ENCODE results near the gene RNU1-3.
"Not testable (repeated sequence)": the region's sequence is repeated elsewhere in the genome, so short reads cannot be mapped to it uniquely, and the experiment has no call there.

Gene RNU1-3

GRCh38 chr1:16635959-16636358 lies 30.8 kb downstream of the RNU1-3 start:
- not testable (repeated sequence) for DNase-seq

DNA sequence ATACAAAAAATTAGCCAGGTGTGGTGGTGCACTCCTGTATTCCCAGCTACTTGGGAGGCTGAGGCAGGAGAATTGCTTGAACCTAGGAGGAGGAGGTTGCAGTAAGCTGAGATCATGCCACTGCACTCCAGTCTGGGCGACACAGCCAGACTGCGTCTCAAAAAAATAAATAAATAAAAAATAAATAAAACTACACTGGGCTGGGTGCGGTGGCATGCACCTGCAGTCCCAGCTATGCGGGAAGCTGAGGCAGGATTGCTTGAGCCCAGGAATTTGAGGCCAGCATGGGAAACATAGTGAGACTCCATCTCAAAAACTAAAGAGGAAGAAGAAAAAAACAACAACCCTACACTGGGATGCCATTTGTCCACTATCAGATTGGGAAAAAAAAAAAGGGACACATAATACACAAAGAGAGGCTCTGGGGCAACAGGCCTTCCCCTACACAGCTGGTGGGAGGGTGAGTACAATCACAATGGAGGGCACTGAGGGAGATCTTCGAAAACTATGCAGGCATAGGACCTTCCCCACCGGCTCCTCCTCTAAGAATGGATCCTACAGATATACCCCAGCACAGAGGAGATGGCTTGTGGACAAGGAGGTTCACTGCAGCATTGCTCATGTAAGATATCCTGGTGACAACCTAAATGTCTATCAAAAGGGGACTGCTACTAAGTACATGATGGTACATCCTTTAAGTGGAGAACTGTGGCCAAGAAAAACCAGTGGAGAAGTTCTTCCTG lies 33.0 kb downstream of the RNU1-3 start:
- DNase-seq, result not testable (repeated sequence)

DNA sequence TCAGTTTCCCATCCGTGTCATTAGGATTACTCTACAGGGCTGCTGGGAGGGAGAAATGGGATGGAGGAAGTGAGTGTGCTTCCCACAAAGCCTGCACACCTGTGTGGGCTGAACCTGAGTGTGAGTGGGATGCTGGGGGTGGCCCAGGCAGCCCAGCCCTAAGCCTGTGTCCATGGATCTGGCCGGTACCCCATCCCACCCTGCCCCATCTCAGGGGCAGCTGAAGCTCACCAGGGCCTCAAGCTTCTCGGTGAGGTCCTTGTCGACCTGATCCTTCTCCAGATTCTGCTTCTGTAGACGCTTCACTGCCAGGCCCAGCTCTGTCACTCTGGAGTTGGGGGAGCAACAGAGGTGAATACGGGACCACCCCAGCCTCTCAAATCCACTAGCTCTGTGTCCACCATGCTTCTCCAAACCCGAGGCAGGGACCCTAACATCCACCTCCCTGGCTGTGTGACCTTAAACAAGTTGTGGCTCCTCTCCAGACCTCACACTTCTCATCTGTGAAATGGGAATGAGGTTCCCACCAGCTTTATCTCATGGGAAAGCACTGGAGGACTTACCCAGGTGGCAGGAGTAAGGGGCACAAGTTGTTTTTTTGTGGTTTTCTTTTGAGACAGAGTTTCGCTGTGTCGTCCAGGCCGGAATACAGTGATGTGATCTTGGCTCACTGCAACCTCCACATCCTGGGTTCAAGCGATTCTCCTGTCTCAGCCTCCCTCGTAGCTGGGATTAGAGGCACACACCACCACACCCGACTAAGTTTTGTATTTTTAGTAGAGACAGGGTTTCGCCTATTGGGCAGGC lies 34.5 kb downstream of the RNU1-3 start:
- DNase-seq, result not testable (repeated sequence)

- DNase-seq, result no peak
These were observed 35.3 kb downstream of the RNU1-3 start for GRCh38 chr1:16631248-16632043.

DNA sequence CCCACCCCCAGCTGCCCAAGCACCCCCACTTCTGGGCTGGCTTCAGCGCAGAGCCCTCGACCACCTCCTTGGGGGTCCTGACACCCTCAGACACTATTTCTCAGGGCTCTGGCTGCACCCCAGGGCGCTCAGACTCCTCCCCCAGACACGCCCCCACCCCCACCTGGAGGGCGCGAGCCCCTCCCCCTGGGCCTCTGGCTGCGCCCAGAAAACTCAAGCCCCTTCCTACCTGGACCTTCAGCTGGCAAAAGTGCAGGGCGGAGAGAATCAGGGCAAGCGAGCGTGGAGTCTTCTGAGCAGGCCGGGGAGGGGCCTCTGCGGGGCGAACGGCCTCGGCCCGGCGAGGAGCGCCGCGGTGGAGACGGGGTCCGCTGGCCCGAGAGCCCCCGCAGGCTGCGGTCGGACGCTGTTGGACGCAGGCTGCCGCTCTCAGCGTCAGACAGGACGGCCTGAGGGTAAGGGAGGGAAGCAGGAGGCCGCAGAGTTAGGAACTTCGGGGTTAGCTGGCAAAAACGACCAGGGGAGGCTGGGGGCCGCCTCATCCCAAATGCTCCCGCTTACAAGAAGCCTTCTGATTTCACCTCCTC lies 36.0 kb downstream of the RNU1-3 start:
- DNase-seq, result no peak

GRCh38 chr1:16629916-16630530 lies 36.7 kb downstream of the RNU1-3 start:
- DNase-seq, result not testable (repeated sequence)

DNA sequence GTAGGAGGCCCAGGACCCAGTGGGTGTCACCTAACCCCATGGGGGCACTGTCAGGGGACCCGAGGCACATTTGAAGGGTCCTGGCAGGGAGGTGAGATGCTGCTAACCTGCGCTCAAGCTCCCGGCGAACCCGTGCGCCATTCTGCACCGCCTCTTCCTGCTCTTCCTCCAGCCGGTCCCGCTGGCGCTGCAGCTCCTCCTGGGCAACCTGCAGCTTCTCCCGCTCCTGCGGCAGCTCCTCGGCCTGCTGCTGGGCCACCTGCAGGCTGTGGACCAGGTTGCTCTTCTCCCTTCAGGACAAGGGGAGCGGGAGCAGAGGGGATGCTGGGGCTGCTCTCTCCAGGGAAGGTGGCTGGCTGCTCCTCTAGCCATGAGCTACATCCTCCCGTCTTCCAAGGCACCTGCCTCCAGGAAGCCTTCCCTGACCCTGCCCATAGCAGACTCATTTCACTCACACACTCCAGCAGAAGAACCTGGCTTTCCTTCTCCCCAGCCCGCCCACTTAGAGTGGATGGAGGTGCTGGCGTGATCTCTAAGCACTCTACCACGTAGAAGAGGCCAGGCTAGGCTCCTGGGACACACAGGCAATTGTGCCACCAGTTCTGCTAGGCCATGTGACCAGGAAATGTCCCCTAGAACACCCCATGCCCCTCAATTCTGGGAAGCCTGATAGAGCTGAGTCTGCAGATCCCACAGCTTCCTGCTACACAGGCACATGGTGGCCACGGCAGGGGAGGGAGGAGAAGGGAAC lies 38.2 kb downstream of the RNU1-3 start:
- no peak for DNase-seq

DNA sequence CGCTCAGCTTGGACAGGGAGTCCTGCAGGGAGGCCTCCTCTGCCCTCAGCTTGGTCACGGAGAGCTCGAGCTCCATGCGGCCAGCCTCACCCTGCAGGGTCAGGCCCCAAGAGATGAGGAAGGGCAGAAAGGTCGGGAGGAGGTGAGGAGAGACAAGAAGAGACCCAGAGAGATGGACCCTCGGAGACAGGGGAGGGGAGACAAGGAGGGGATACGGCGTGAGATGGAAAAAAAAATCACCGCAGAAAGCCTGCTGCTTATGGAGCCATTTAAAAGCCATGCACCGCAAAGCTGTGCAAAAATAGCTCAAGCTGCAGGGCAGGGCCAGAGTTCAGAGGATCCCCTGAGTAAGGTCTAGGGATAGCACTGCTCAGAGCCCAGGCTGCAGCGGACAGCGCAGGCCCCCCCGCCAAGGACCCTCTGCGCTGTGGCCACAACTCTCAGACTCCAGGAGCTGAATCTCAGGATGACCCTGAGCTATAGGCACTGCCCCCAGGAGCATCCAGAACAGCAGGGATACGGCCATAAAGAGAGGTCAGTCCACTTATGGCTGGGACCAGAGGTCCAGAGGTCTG lies 40.3 kb downstream of the RNU1-3 start:
- DNase-seq, result not testable (repeated sequence)

GRCh38 chr1:16625497-16626408 lies 41.0 kb downstream of the RNU1-3 start:
- no peak for DNase-seq

DNA sequence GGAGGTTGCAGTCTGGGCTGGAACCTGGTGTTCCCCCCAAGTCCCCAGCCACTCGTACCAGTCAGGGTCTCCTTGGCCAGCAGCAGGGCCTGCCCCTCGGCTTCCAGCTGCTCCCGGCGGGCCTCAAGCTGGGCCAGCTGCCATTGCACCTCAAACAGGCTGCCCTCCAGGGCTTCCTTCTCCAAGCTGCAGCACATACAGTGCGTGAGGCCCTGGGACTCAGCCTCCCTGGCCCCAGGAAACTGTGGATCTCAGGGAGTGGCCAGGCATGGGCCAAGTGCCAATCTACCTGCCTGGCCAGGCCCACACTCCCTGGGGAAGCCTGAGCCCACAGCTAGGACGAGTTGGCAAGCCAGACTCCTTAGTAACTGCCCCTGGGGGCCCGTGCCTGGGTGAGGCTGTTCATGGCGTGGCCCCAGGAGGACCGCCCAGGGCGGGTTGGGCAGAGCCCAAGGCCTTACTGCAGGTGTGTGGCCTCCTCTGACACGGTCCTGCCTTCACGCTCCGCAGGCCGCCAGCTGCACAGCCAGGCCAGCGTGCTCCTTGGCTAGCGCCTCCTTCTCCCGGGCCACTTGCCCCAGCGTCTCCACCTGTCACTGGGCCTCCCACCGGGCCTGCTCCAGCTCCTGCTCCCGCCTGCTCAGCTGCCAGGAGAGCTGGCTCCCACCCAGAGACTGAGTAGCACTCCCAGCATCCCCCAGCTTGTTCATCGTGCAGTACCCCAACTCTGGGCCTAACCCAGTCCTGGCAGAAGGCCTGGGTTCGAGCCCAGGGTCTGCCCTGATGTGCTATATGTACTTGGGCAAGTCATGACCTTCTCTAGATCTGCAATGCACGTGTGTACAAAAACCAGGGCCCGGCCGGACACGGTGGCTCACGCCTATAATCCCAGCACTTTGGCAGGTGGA lies 42.7 kb downstream of the RNU1-3 start:
- DNase-seq, result not testable (repeated sequence)

GRCh38 chr1:16623337-16623736 lies 43.4 kb downstream of the RNU1-3 start:
- not testable (repeated sequence) for DNase-seq

- DNase-seq, result not testable (repeated sequence)
These were observed 45.0 kb downstream of the RNU1-3 start for GRCh38 chr1:16621681-16622315.

DNA sequence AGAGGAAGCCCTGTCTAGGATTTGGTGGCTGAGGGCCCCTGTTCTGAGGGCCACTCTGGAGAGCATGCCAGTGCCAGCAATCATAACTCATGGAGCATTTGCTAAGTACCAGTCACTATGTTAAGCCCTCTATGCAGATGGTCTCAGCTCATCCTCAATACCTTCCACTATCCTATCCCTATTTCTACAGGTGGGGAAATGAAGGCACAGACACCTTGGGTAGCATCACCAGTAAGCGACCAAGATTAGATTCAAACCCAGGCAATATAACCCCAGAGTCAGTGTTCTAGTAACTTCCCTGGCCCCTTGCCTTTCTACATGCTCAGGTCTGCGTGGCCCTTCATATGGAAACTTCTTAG lies 45.5 kb downstream of the RNU1-3 start:
- no peak for DNase-seq

GRCh38 chr1:16619803-16620501 lies 46.8 kb downstream of the RNU1-3 start:
- DNase-seq, result not testable (repeated sequence)

- DNase-seq, result no peak
These were observed 48.0 kb downstream of the RNU1-3 start for GRCh38 chr1:16618719-16619118.

DNA sequence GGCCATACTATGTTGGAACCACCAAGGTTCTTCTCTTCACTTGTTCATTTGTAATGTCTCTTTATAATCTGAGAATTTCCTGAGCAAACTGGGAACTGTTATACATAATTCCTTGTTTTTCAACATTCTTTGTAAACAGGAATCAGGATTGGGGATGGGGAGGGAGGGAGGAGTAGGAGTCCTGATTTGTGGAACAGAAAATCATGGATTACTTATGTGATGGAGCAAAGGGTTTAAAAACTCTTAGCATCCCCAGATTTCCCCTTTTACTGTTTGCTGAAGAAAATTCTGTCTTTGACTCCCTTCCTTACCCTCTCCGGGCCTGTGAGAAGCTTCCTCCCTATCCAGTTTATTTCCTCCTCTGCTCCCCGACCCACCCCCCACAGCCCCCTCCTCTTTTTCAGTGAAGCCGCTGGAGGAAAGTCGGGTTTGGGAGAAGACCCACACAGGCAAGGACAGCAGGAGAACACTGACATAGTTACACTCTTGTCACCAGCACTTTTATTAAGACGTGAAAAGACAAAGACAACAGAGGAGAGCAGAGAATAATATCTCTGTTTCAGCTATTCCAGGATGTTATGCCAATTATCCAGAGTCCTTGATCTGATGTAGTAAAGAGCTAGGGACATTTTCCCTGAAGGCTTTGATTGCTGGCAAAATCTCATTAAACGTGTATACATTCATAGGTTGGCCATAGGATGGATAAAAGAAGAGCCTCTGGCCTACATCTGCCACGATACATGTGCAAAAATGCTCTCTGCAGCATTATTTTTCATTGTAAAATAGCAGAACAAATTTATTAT lies 48.8 kb downstream of the RNU1-3 start:
- DNase-seq, result no peak

DNA sequence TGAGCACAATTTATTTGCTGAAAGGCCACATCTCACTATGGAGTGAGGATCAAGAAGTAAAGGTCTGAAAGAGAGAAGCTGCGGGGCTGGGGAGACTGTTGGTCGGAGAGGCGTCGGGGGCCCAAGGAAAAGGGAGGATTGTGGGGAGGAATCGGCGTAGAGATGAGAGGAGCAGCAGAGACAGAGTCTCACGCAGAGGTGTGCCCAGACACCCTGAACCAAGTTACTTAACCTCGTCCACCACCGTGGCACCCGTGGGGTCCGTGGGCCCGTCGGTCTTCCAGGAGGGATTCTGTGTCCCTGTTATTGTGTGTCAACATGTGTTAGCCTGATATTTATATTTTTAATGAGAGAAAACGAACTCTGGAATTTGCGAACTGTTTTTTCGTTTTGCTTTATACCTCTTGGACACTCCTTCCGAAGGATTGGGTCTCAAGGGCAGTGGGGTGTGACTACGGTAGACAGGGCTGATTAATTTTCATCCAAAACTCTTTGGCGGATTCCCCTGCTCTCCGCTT lies 49.6 kb downstream of the RNU1-3 start:
- no peak for DNase-seq
